ENCODE data around the gene SLIT3. TPM values are rescaled to one million over a fixed set of nuclear protein-coding genes. Genes with fewer than 3 reads are reported as not detected.

The SLIT3 gene
- total RNA-seq, 2 experiments from 2014 or later = 0.30 to 0.43 TPM

DNA sequence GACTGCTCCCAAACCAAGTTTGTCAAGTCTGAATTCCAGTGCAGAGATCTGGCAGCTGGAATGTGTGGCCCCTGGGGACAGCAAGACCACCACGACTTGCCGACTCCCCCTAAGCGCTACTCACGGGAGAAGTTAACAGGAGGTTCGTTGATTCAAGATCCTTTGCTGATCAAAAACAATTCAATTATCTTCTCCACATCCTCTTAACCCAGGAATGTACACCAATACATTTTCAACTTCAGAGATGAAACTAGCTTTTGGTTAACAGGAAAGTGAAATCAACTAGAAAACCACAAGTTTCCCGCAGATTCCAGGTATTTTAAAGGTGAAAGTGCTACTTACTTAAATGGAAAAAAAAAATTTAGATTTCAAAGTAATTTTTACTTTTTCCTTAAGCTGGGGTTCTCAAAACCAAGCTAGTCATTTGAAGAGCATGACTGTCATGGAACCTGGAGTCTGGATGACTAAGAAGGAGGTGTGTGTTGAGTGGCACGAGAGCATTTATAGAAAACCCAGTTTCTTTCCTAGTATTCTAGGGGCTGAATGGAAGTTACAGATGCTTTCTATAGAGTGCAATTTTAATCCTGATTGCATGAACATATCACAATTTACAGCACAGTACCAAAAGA is 464.2 kb downstream of the SLIT3 start:
- H3K27ac Mint-ChIP-seq = peak overlapping the region; percentile 73
- CTCF ChIA-PET = interaction anchor here (1.0 to 1.5 kb wide), 3 partner anchors 10 to 43 kb away, joined by 3 read pairs; no protein-coding TSS in a partner anchor
- H3K4me3 Mint-ChIP-seq = peak overlapping the region; percentile 46
- no peaks in the 10 kb centered on the region for H3K9me3 Mint-ChIP-seq
- H3K4me1 Mint-ChIP-seq (ENCODE audit: low read depth) = peaks cover 31% of the 10 kb centered on the region
- intact Hi-C loops (cut with micrococcal nuclease) = loop anchor here (1.0 to 10.0 kb wide), 11 partner anchors 14 to 1736 kb away; partner anchors contain the start of gene PANK3
- DNase-seq = peak; percentile 53
- H3K36me3 Mint-ChIP-seq (ENCODE audit: low read depth) = no peaks in the 10 kb centered on the region
- peaks cover 18% of the 10 kb centered on the region for H3K27me3 Mint-ChIP-seq (ENCODE audit: low read depth)

DNA sequence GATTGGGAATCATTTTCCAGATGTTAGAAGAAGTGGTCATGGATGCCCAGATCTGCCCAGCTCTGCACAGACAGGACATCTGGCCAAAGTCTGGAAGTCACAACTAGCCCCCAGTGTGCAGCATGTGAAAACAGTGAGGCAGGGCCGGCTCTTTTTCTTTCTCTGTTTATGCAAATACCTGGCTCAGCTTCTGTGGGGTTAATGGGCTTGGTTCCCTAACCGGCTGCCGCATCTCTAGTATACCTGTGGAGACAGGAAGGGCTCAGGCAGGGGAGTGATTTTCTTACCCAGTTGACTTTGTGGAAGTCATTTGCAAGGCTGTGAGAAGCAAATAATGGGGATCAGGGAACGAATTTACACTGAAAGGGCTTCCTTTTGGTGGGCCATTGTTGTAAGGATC is 467.0 kb downstream of the SLIT3 start:
- H3K4me1 Mint-ChIP-seq (ENCODE audit: low read depth) = peaks cover 31% of the 10 kb centered on the region
- intact Hi-C loops (cut with micrococcal nuclease) = loop anchor here (10.0 kb wide), 1 partner anchor 589 kb away; no protein-coding TSS in a partner anchor

DNA sequence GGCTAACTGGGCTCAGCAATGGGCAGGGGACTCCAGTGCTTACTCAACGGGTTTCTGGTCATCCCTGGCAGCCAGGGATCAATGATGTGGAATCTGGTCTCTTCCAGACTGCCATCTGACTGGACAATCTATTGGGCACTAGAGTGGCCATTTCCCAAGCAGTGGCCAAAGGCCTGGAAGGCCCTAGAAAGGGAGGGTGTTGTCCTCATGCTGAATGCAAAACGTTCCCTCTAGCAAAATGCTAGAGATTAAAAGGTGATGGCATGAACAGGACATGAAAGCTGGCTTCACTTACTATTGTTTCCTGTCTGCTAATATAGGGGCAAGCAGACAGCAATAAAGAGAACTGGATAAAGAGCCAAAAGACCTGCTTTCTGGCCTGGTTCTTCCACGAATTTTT is 467.6 kb downstream of the SLIT3 start:
- no peaks in the 10 kb centered on the region for H3K9me3 Mint-ChIP-seq

More for the DNA sequence above, 467.0 kb downstream of the SLIT3 start:
- H3K36me3 Mint-ChIP-seq (ENCODE audit: low read depth) = no peaks in the 10 kb centered on the region
- CTCF ChIA-PET = interaction anchor here (0.9 kb wide), 1 partner anchor 265 kb away, joined by 3 read pairs; no protein-coding TSS in a partner anchor
- H3K27ac Mint-ChIP-seq = no peak overlapping the region
- no peak for DNase-seq
- H3K27me3 Mint-ChIP-seq (ENCODE audit: low read depth) = peaks cover 16% of the 10 kb centered on the region
- H3K9me3 Mint-ChIP-seq = no peaks in the 10 kb centered on the region
- H3K4me3 Mint-ChIP-seq = no peak overlapping the region

DNA sequence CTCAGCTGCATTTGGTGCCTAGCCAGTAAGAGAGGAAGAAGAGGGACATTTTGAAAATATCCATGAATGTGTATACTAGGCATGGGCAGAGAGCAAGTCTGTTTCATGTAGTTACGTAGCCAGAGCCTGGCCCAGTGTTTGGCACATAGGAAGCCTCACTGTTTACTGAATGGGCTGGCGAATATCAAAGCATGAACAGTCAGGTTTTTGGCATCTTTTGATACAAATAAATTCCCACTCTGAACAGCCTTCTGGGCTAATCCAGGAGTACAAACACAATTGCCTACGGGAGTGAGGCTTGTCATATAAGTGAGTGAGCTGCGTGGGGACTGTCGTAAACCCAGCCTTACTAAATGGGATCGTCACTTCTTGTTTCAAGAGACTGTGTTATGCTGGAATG is 468.6 kb downstream of the SLIT3 start:
- intact Hi-C loops (cut with micrococcal nuclease) = loop anchor here (10.0 kb wide), 1 partner anchor 588 kb away; no protein-coding TSS in a partner anchor
- CTCF ChIA-PET = interaction anchor here (0.7 kb wide), 1 partner anchor 103 kb away, joined by 3 read pairs; no protein-coding TSS in a partner anchor
- H3K9me3 Mint-ChIP-seq = no peaks in the 10 kb centered on the region
- peaks cover 18% of the 10 kb centered on the region for H3K4me1 Mint-ChIP-seq (ENCODE audit: low read depth)
- no peak for DNase-seq
- no peaks in the 10 kb centered on the region for H3K36me3 Mint-ChIP-seq (ENCODE audit: low read depth)
- H3K4me3 Mint-ChIP-seq = no peak overlapping the region
- peaks cover 16% of the 10 kb centered on the region for H3K27me3 Mint-ChIP-seq (ENCODE audit: low read depth)
- no peak overlapping the region for H3K27ac Mint-ChIP-seq

More for the DNA sequence above, 467.6 kb downstream of the SLIT3 start:
- CTCF ChIA-PET = no interaction called here
- H3K27me3 Mint-ChIP-seq (ENCODE audit: low read depth) = peaks cover 16% of the 10 kb centered on the region
- peaks cover 27% of the 10 kb centered on the region for H3K4me1 Mint-ChIP-seq (ENCODE audit: low read depth)
- H3K4me3 Mint-ChIP-seq = no peak overlapping the region
- intact Hi-C loops (cut with micrococcal nuclease) = loop anchor here (10.0 kb wide), 1 partner anchor 589 kb away; no protein-coding TSS in a partner anchor
- no peak for DNase-seq
- no peaks in the 10 kb centered on the region for H3K36me3 Mint-ChIP-seq (ENCODE audit: low read depth)
- no peak overlapping the region for H3K27ac Mint-ChIP-seq

DNA sequence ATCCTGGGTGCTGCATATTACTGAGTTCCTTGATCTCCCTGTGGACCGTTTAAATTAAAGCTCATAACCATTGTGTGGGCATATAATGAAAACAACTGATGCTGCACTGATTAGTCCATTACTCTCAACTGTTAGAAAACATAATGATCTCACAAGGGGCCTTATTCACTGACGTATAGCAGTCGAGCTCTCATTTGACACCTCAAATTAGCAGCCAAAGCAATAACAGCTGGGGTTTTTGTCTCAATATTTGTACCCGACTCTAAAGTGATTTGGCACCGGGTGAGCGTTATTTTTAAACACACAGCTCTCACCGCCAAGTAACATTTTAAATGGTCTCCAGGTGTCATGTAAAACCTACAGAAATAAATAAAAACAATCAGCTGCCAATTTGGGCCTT is 469.6 kb downstream of the SLIT3 start:
- H3K36me3 Mint-ChIP-seq (ENCODE audit: low read depth) = no peaks in the 10 kb centered on the region
- H3K9me3 Mint-ChIP-seq = no peaks in the 10 kb centered on the region
- intact Hi-C loops (cut with micrococcal nuclease) = loop anchor here (10.0 kb wide), 1 partner anchor 587 kb away; no protein-coding TSS in a partner anchor
- peaks cover 11% of the 10 kb centered on the region for H3K4me1 Mint-ChIP-seq (ENCODE audit: low read depth)
- DNase-seq = no peak
- H3K27me3 Mint-ChIP-seq (ENCODE audit: low read depth) = peaks cover 16% of the 10 kb centered on the region
- no peak overlapping the region for H3K4me3 Mint-ChIP-seq
- H3K27ac Mint-ChIP-seq = no peak overlapping the region
- CTCF ChIA-PET = interaction anchor here (0.6 kb wide), 1 partner anchor 750 kb away, joined by 3 read pairs; no protein-coding TSS in a partner anchor

DNA sequence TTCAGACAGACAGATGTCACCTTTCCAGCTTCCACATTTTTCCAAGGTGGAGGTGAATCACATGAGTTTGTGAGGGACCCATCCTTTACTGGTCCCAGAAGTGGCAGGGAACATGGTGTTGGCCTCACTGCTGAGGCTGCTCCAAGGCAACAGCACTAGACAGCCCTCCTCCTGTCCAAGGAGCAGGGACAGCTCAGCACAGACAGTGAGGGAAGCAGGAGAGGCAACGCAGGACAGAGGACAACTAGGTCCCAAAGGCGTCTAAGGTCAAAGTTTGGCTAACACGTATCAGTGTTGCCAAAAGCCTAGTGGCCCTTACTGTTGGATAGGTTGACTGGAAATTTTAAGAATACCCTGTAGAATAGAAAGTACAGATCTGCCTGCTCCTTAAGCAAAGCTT is 470.1 kb downstream of the SLIT3 start:
- no peak for DNase-seq
- H3K27ac Mint-ChIP-seq = no peak overlapping the region
- no peaks in the 10 kb centered on the region for H3K36me3 Mint-ChIP-seq (ENCODE audit: low read depth)
- CTCF ChIA-PET = no interaction called here
- intact Hi-C loops (cut with micrococcal nuclease) = loop anchor here (10.0 kb wide), 1 partner anchor 586 kb away; no protein-coding TSS in a partner anchor
- H3K4me1 Mint-ChIP-seq (ENCODE audit: low read depth) = peaks cover 5% of the 10 kb centered on the region
- H3K4me3 Mint-ChIP-seq = no peak overlapping the region
- H3K27me3 Mint-ChIP-seq (ENCODE audit: low read depth) = peaks cover 16% of the 10 kb centered on the region
- no peaks in the 10 kb centered on the region for H3K9me3 Mint-ChIP-seq

DNA sequence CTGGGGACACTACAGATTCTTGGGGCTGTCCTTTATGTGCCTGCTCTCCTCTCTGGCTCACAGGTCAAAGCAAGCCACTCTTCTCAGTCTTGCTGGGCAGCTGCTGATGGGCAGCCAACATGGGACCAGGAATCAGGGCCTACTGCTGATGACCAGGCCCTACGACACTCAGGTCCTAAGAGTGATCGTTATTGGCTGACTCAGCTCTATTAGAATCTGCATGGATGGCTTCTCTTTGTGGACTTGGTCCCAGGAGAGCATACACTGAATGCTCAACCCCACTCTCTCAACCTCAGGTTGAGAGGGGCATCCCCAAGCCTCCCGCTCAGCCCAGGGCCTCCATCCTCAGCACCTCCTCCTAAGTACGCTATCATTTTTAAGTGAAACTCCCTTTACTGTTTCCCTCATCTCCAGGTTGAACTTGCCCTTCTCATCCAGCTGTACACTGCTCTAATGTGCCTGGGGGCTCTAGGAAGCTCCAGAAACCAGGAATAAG is 471.0 kb downstream of the SLIT3 start:
- H3K9me3 Mint-ChIP-seq = no peaks in the 10 kb centered on the region
- H3K4me3 Mint-ChIP-seq = no peak overlapping the region
- H3K27me3 Mint-ChIP-seq (ENCODE audit: low read depth) = peaks cover 16% of the 10 kb centered on the region
- no peak for DNase-seq
- H3K27ac Mint-ChIP-seq = no peak overlapping the region
- no peaks in the 10 kb centered on the region for H3K36me3 Mint-ChIP-seq (ENCODE audit: low read depth)
- peaks cover 4% of the 10 kb centered on the region for H3K4me1 Mint-ChIP-seq (ENCODE audit: low read depth)
- CTCF ChIA-PET = interaction anchor here (0.6 kb wide), 1 partner anchor 78 kb away, joined by 6 read pairs; no protein-coding TSS in a partner anchor
- intact Hi-C loops (cut with micrococcal nuclease) = loop anchor here (10.0 kb wide), 1 partner anchor 585 kb away; no protein-coding TSS in a partner anchor

DNA sequence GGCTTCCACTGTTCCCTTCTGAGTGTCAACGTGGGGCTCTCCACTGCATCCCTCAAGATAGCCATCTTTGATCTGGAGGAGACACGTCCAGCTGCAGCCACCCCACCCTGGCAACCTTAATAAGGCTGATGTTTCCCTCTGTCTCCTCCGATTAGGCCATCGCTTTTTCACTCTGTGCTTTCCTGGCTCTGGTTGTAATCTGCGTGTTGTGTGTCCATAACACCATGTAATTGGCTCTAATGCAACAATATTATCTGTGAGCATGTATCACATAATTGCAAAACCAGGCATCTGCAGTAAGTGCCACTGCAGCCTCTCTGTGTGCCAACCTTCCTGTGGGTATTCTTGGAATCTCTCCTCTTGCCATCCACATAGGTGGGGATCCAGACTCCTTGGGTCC is 471.9 kb downstream of the SLIT3 start:
- DNase-seq = no peak
- peaks cover 19% of the 10 kb centered on the region for H3K27me3 Mint-ChIP-seq (ENCODE audit: low read depth)
- no peak overlapping the region for H3K4me3 Mint-ChIP-seq
- H3K36me3 Mint-ChIP-seq (ENCODE audit: low read depth) = no peaks in the 10 kb centered on the region
- peaks cover 4% of the 10 kb centered on the region for H3K4me1 Mint-ChIP-seq (ENCODE audit: low read depth)
- no peaks in the 10 kb centered on the region for H3K9me3 Mint-ChIP-seq
- CTCF ChIA-PET = interaction anchor here (1.3 kb wide), 1 partner anchor 23 kb away, joined by 3 read pairs; no protein-coding TSS in a partner anchor
- intact Hi-C loops (cut with micrococcal nuclease) = no loop called here
- H3K27ac Mint-ChIP-seq = no peak overlapping the region

DNA sequence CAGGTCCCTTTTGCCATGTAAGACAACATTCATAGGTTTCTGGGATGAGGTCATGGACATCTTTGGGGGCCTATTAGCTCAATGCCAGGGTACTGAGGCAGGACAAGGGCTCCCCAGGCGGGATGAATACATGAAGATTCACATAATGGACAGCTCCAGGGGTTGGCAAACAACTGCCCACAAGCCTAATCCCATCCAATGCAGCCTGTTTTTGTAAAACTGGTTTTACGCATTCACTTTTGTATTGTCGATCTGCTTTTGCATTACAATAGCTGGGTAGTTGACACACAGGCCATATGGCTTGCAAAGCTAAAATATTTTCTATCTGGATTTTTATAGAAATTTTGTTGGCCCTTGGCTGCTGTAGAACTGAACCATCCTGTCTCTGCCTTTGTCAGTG is 473.3 kb downstream of the SLIT3 start:
- CTCF ChIA-PET = no interaction called here
- no peaks in the 10 kb centered on the region for H3K36me3 Mint-ChIP-seq (ENCODE audit: low read depth)
- no peak for DNase-seq
- H3K4me1 Mint-ChIP-seq (ENCODE audit: low read depth) = peaks cover 6% of the 10 kb centered on the region
- peaks cover 8% of the 10 kb centered on the region for H3K27me3 Mint-ChIP-seq (ENCODE audit: low read depth)
- no peak overlapping the region for H3K27ac Mint-ChIP-seq
- intact Hi-C loops (cut with micrococcal nuclease) = no loop called here
- H3K4me3 Mint-ChIP-seq = no peak overlapping the region
- H3K9me3 Mint-ChIP-seq = no peaks in the 10 kb centered on the region

DNA sequence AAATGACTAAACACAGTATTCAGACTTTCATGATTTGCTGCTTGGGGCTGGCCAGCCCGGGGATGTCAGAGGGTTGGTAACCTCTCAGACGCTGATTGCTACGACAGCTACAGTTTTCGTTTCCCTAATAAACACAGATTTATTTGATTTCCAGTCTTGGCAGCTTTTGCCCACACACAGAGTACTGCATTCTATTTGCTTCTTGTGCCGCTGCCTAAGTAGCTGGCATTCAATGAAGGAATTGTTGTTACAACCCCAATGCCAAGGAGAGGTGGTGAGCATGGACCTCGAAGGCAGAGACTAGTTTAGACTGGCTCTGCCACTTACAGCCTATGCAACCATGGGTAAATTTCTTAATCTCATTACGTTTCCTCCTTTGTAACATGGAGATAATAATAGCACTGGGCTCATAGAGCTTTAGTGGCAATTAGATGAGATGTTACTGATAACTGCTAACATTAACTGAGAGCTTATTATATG is 474.7 kb downstream of the SLIT3 start:
- Mint-ChIP-seq H3K4me3 (no peak overlapping the region), H3K9me3 (no peaks in the 10 kb centered on the region), H3K27me3 (ENCODE audit: low read depth) (peaks cover 8% of the 10 kb centered on the region), H3K27ac (no peak overlapping the region), H3K4me1 (ENCODE audit: low read depth) (peaks cover 18% of the 10 kb centered on the region), H3K36me3 (ENCODE audit: low read depth) (no peaks in the 10 kb centered on the region)
- CTCF ChIA-PET = interaction anchor here (0.9 to 1.2 kb wide), 2 partner anchors 10 to 11 kb away, joined by 3 read pairs; no protein-coding TSS in a partner anchor
- intact Hi-C loops (cut with micrococcal nuclease) = no loop called here
- no peak for DNase-seq

DNA sequence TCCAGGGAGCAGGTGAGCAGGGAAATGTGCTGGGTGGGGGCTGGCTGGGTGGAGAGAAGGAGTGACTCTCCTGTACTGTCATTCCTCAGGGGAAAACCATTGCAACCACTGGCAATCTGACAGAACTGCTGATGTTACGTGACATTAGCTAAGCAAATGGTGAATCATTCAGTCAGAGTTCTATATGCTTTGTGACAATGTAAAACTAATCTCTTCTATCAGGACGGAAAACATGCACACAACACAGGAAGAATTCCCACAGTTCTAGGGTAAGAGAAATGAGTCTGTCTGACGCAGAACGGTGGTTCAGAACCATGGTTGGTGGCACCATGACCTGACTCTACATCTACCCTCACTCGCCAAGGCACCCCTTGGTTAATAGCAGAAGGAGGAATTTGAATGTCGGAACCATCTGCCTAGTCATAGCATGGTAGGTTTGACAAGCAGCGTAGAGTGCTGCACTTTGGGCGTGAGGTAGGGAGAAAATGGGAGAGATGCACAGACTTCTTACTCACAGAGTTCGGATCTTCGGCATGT is 478.1 kb downstream of the SLIT3 start:
- Mint-ChIP-seq H3K27ac (peak overlapping the region; percentile 34), H3K36me3 (ENCODE audit: low read depth) (no peaks in the 10 kb centered on the region)
- CTCF ChIA-PET = no interaction called here

DNA sequence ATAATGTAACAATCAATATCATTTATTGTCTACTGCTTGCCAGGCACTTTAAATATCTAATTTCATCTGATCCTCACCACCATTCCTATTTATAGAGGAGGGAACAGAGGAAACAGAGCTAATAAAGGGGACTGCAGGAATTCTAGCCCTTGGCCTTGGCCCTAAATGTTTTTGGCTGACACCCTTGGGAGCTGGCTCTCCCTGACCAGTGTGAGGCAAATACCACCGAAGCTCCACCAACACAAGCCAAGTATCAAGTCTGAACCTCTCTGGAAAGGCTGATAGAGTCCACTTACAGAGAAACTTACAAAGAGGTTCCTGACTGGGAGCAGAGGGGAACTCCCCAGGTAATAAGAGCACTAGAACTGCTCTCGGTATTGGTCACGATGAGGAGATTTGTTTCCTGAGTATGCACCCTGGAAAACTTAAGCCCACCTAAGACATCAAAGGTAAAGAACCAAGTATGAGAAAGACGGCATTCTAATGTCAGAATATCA is 478.6 kb downstream of the SLIT3 start:
- Mint-ChIP-seq H3K27me3 (ENCODE audit: low read depth) (peaks cover 11% of the 10 kb centered on the region), H3K9me3 (no peaks in the 10 kb centered on the region), H3K27ac (peak overlapping the region; percentile 34), H3K4me1 (ENCODE audit: low read depth) (peaks cover 21% of the 10 kb centered on the region), H3K36me3 (ENCODE audit: low read depth) (no peaks in the 10 kb centered on the region), H3K4me3 (no peak overlapping the region)
- CTCF ChIA-PET = no interaction called here
- intact Hi-C loops (cut with micrococcal nuclease) = loop anchor here (1.0 kb wide), 1 partner anchor 15 kb away; no protein-coding TSS in a partner anchor
- no peak for DNase-seq

More for the DNA sequence above, 478.1 kb downstream of the SLIT3 start:
- intact Hi-C loops (cut with micrococcal nuclease) = loop anchor here (1.0 kb wide), 1 partner anchor 14 kb away; no protein-coding TSS in a partner anchor
- H3K9me3 Mint-ChIP-seq = no peaks in the 10 kb centered on the region
- H3K4me1 Mint-ChIP-seq (ENCODE audit: low read depth) = peaks cover 21% of the 10 kb centered on the region
- peak overlapping the region; percentile 7 for H3K4me3 Mint-ChIP-seq
- peaks cover 11% of the 10 kb centered on the region for H3K27me3 Mint-ChIP-seq (ENCODE audit: low read depth)
- peak; percentile 44 for DNase-seq

Data from activated naive CD4-positive, alpha-beta T cell treated with anti-CD3 and anti-CD28 coated beads for 36 hours (primary cell).